Type B pancreatic cell (in vitro differentiated cells): Measurements from ENCODE around the gene GINS1. TPM values are rescaled to one million over a fixed set of nuclear protein-coding genes. Genes with fewer than 3 reads are reported as not detected.
"Not testable (repeated sequence)": the region's sequence is repeated elsewhere in the genome, so short reads cannot be mapped to it uniquely, and the experiment has no call there.

Source experiments
- DNase-seq: peaks from one replicate; pipeline ENCODE4 v3.0.0; 2021; ENCODE audit warnings: mixed read lengths; ENCODE audit not compliant: unreplicated experiment; ENCODE audit errors: extremely low spot score
- H3K27ac Mint-ChIP-seq: 2 replicates; pipeline ENCODE4 v1.8.0; 2021; ENCODE audit warnings: mild to moderate bottlenecking, mixed read lengths
- H3K27me3 Mint-ChIP-seq: 2 replicates; pipeline ENCODE4 v1.8.0; 2021; ENCODE audit warnings: mixed read lengths
- H3K36me3 Mint-ChIP-seq: 2 replicates; pipeline ENCODE4 v1.8.0; 2021; ENCODE audit warnings: mixed read lengths
- H3K4me1 Mint-ChIP-seq: one replicate; pipeline ENCODE4 v1.8.0; 2021; ENCODE audit warnings: mixed read lengths; ENCODE audit not compliant: unreplicated experiment
- H3K4me3 Mint-ChIP-seq: 2 replicates; pipeline ENCODE4 v1.8.0; 2021; ENCODE audit warnings: mild to moderate bottlenecking, mixed read lengths
- H3K9me3 Mint-ChIP-seq: 2 replicates; pipeline ENCODE4 v1.8.0; 2021; ENCODE audit warnings: mixed read lengths
- CTCF ChIP-seq: fragments of 200-600 bp; sonication (generic); conservative IDR thresholded peaks from 2 replicates; pipeline ENCODE4 v1.5.0; 2021; ENCODE audit warnings: antibody characterized with exemption, mild to moderate bottlenecking
- total RNA-seq: library from RNA; stranded (reverse); gene quantifications from 2 replicates; pipeline ENCODE4 v1.2.1, GENCODE V29; 2021; ENCODE audit warnings: low replicate concordance

GINS1 gene
- total RNA-seq, 1 donor from 2014 or later, result 30.2 TPM

- Mint-ChIP-seq H3K4me3 (no peak overlapping the region), H3K27ac (no peak overlapping the region), H3K36me3 (peaks cover 27% of the 10 kb centered on the region), H3K27me3 (no peaks in the 10 kb centered on the region), H3K9me3 (no peaks in the 10 kb centered on the region), H3K4me1 (peaks cover 4% of the 10 kb centered on the region)
- TF ChIP-seq CTCF, result no peak
- DNase-seq, result no peak
These were observed 63.5 kb downstream of the GINS1 start for GRCh38 chr20:25471020-25471419.

DNA sequence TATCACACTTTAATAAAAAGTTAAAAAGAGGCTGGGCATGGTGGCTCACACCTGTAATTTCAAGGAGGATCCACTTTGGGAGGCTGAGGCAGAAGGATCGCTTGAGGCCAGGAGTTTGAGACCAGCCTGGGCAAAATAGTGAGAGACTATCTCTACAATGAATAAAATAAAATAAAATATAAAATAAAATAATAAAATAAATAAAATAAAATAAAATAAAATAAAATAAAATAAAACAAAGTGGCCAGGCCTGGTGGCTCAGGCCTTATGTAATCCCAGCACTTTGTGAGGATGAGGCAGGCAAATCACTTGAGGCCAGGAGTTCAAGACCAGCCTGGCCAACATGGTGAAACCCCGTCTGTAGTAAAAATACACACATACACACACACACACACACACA lies 65.8 kb downstream of the GINS1 start:
- not testable (repeated sequence) for H3K4me3 Mint-ChIP-seq, H3K27ac Mint-ChIP-seq, H3K9me3 Mint-ChIP-seq, DNase-seq, H3K27me3 Mint-ChIP-seq, H3K4me1 Mint-ChIP-seq
- peaks cover 23% of the 10 kb centered on the region for H3K36me3 Mint-ChIP-seq

DNA sequence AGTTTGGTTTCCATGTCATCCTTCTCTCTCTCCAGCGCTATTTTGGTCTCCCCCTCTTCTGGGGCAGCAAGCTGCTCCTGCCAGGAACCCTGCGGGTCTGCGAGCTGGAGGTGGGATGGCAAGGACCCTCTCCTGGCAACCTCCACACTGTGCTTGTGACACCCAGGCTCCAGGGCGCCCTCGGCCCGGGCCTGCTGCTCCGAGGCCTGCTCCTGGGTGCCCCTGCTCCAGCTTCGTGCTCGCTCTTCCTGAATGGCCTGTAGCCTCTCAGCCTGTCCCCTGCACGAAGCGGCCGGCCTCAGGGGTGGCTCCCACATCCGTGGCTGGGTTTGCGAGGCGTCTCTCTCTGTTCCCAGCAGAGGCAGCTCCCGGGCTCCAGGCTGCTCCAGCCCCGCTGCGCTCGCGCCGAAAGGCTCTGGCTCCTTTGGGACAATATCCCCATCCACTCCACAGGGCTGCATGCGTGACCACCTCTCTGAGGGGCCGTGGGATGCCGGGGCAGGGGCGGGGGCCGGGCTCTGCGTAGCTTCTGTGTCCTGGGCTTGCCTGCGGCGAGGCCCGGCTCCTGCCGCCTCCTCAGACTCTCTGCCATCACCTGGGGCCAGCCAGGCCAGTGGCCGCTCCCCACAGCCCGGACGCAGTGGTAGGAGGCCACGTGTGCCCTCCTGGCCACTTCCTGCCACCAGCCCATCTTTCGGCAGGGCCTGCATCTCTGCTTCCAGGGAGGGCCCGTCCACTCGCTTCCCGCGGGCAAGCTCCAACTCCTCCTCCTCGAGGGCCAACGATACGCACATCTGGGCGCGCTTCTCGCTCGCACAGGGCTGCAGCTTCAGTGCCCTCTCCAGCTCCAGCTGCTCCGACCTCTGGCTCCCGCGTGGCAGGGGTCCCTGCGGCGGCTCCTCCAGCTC lies 68.9 kb downstream of the GINS1 start:
- TF ChIP-seq CTCF, result no peak
- no peak overlapping the region for H3K4me3 Mint-ChIP-seq
- no peaks in the 10 kb centered on the region for H3K27me3 Mint-ChIP-seq
- H3K36me3 Mint-ChIP-seq, result peaks cover 25% of the 10 kb centered on the region
- no peaks in the 10 kb centered on the region for H3K9me3 Mint-ChIP-seq
- DNase-seq, result no peak
- H3K27ac Mint-ChIP-seq, result no peak overlapping the region
- no peaks in the 10 kb centered on the region for H3K4me1 Mint-ChIP-seq

DNA sequence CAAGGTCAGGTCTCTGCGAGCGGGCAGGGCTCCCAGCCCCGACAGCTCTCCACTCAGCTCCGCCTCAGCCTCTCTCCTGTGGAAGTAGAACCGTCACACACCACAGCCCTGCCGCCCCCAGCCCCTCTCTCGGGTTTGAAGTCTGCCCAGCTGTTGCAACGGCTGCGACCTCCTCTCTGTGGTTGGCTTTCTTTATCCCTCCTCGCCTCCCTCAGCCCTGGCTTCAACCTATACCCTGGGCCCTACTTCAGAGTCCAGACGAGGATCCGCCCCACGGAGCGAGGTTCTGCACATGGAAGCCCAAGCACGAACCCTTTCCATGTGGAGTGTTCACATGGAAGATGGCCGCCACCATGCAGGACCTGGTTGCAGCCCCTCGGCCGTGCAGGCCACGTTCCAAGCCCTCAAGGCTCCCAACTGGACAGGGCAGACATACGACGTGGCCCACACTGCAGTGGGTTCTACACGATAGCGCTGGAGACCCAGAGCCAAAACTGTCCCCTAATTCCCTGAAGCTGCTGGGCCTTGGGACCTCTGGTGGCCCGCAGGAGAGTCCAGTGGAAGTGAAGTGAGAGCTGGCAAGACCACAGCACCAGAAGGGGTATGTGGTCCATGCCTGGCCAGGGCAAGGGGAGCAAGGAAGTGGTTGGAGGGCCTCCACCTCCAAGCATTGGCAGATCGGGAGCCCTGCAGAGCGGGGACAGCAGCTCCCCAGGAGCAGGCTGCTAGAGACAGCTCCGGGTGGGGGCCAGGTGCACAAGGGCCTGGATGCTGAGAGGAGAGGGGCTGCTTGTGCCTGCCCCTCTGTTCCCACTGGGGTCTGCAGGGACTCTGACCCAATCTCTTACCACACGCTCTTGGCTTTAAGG lies 69.8 kb downstream of the GINS1 start:
- Mint-ChIP-seq H3K27ac (no peak overlapping the region), H3K36me3 (peaks cover 20% of the 10 kb centered on the region), H3K9me3 (no peaks in the 10 kb centered on the region), H3K4me3 (no peak overlapping the region), H3K4me1 (no peaks in the 10 kb centered on the region), H3K27me3 (no peaks in the 10 kb centered on the region)
- no peak for DNase-seq
- no peak for TF ChIP-seq CTCF

DNA sequence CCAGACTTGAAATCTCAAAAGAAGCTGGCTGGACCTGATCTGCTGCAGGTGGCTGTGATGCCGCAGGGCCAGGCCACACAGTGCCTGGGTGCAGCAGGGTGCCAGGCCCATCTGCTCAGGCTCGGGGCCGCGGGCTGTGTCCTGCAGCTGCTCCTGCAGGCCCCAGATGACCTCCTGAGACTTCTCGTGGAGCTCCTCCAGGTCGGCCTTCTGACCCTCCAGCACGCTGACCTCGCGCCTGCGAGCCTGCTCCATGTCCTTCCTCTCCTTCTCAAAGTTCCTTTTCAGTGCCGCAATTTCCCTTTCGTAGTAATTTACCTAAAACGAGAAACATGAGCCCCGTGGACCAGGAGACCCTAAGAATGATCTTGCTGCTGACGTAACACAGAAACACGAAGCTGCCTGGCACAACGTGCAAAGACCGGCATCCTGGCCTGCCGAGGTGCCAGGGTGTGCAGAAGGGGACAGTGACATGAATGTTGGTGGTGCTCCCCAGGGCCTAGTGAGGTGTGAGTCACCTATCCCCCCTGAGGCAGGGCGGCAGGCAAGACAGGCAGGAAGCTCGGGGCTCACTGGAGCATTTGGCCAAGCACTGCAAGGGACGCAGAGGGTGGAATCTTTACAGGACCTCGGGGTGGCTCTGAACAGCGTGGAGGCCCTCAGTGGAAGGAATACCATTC lies 71.6 kb downstream of the GINS1 start:
- H3K4me1 Mint-ChIP-seq, result no peaks in the 10 kb centered on the region
- H3K27ac Mint-ChIP-seq, result no peak overlapping the region
- no peak for TF ChIP-seq CTCF
- DNase-seq, result no peak
- no peaks in the 10 kb centered on the region for H3K27me3 Mint-ChIP-seq
- H3K4me3 Mint-ChIP-seq, result no peak overlapping the region
- H3K9me3 Mint-ChIP-seq, result no peaks in the 10 kb centered on the region
- peaks cover 14% of the 10 kb centered on the region for H3K36me3 Mint-ChIP-seq
